PC-9 (cell line): ENCODE measurements around the gene TCHHL1.

Source experiments
- EZH2 ChIP-seq: fragments of 200-600 bp; sonication (generic); IDR thresholded peaks from 2 replicates; pipeline ENCODE4 v1.8.0; 2017; ENCODE audit warnings: antibody characterized with exemption, low read depth
- TF ChIP-seq, protein P1 (sequence below): fragments of 200-600 bp; sonication (generic); conservative IDR thresholded peaks from 2 replicates; pipeline ENCODE4 v1.6.1; 2017; ENCODE audit warnings: mixed run types, antibody characterized with exemption, mild to moderate bottlenecking, moderate library complexity

GRCh38 chr1:152130186-152130585, 41.3 kb upstream of the TCHHL1 start:
- TF ChIP-seq, protein P1, sequence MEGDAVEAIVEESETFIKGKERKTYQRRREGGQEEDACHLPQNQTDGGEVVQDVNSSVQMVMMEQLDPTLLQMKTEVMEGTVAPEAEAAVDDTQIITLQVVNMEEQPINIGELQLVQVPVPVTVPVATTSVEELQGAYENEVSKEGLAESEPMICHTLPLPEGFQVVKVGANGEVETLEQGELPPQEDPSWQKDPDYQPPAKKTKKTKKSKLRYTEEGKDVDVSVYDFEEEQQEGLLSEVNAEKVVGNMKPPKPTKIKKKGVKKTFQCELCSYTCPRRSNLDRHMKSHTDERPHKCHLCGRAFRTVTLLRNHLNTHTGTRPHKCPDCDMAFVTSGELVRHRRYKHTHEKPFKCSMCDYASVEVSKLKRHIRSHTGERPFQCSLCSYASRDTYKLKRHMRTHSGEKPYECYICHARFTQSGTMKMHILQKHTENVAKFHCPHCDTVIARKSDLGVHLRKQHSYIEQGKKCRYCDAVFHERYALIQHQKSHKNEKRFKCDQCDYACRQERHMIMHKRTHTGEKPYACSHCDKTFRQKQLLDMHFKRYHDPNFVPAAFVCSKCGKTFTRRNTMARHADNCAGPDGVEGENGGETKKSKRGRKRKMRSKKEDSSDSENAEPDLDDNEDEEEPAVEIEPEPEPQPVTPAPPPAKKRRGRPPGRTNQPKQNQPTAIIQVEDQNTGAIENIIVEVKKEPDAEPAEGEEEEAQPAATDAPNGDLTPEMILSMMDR: no peak
- no peak for TF ChIP-seq EZH2
